Measurements from ENCODE around the gene GBP3.

DNA sequence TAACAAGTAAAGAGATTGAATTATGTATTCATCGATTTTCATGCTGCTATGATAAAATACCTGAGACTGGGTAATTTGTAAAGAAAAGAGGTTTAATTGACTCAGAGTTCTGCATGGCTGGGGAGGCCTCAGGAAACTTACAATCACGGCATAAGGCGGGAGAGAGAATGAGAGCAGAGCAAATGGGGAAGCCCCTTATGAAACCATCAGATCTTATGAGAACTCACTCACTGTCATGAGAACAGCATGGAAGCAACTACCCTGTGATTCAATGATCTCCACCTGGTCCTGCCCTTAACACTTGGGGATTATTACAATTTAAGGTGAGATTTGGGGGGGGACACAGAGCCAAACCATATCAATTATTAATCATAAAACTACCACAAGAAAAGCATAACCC lies 3.3 kb upstream of the GBP3 start:
- TF ChIP-seq, protein P1, sequence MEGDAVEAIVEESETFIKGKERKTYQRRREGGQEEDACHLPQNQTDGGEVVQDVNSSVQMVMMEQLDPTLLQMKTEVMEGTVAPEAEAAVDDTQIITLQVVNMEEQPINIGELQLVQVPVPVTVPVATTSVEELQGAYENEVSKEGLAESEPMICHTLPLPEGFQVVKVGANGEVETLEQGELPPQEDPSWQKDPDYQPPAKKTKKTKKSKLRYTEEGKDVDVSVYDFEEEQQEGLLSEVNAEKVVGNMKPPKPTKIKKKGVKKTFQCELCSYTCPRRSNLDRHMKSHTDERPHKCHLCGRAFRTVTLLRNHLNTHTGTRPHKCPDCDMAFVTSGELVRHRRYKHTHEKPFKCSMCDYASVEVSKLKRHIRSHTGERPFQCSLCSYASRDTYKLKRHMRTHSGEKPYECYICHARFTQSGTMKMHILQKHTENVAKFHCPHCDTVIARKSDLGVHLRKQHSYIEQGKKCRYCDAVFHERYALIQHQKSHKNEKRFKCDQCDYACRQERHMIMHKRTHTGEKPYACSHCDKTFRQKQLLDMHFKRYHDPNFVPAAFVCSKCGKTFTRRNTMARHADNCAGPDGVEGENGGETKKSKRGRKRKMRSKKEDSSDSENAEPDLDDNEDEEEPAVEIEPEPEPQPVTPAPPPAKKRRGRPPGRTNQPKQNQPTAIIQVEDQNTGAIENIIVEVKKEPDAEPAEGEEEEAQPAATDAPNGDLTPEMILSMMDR (IDR thresholded peaks at IDR 0.05 in 4 of 5, conservative IDR thresholded peaks at IDR 0.05 in 1 of 5) = no peak
- no peak for TF ChIP-seq POLR2A (IDR thresholded peaks at IDR 0.05)

Measured in gastrocnemius medialis (tissue), 4 donors.